Loucy (cell line): ENCODE results near the gene RPS19BP1.
"Not testable (repeated sequence)": the region's sequence is repeated elsewhere in the genome, so short reads cannot be mapped to it uniquely, and the experiment has no call there.

Source experiments
- H2AFZ ChIP-seq: fragments of 200-600 bp; sonication (generic); 2 replicates; pipeline ENCODE4 v1.6.0; 2016; ENCODE audit warnings: antibody characterized with exemption, mild to moderate bottlenecking, low read length, moderate library complexity
- H3F3A ChIP-seq: fragments of 200-600 bp; 2 replicates; pipeline ENCODE4 v1.6.0; 2016; ENCODE audit warnings: antibody characterized with exemption, low read depth, mild to moderate bottlenecking
- H3K27me3 ChIP-seq: fragments of 200-600 bp; sonication (generic); 2 replicates; pipeline ENCODE4 v1.6.1; 2014; ENCODE audit warnings: low read length, mild to moderate bottlenecking; ENCODE audit not compliant: insufficient read depth, poor library complexity, severe bottlenecking
- H3K36me3 ChIP-seq: fragments of 200-600 bp; sonication (generic); 2 replicates; pipeline ENCODE4 v1.6.1; 2016; ENCODE audit warnings: low read length; ENCODE audit not compliant: insufficient read depth
- H3K4me1 ChIP-seq: fragments of 200-600 bp; sonication (generic); 2 replicates; pipeline ENCODE4 v1.5.1; 2014; ENCODE audit warnings: low read length, mild to moderate bottlenecking; ENCODE audit not compliant: insufficient read depth, poor library complexity, severe bottlenecking
- H3K4me2 ChIP-seq: fragments of 200-600 bp; sonication (generic); 2 replicates; pipeline ENCODE4 v1.6.0; 2014; ENCODE audit warnings: antibody characterized with exemption, low read length, low read depth, mild to moderate bottlenecking; ENCODE audit not compliant: poor library complexity, severe bottlenecking
- H3K4me3 ChIP-seq: fragments of 200-600 bp; sonication (generic); 2 replicates; pipeline ENCODE4 v1.5.1; 2014; ENCODE audit warnings: low read length, mild to moderate bottlenecking, mixed read lengths; ENCODE audit not compliant: poor library complexity, severe bottlenecking
- H3K79me2 ChIP-seq: fragments of 200-600 bp; sonication (generic); 2 replicates; pipeline ENCODE4 v1.6.1; 2014; ENCODE audit warnings: low read length; ENCODE audit not compliant: insufficient read depth
- H3K9ac ChIP-seq: fragments of 200-600 bp; sonication (generic); 2 replicates; pipeline ENCODE4 v1.6.0; 2014; ENCODE audit warnings: mild to moderate bottlenecking, low read depth, low read length, moderate library complexity; ENCODE audit not compliant: poor library complexity, severe bottlenecking
- H3K9me2 ChIP-seq: fragments of 200-600 bp; sonication (generic); replicated peaks from 2 replicates; pipeline ENCODE4 v1.6.1; 2016; ENCODE audit warnings: low read depth, low read length, mixed read lengths
- H3K9me3 ChIP-seq: fragments of 200-600 bp; sonication (generic); 2 replicates; pipeline ENCODE4 v1.6.1; 2014; ENCODE audit warnings: mild to moderate bottlenecking, antibody characterized with exemption, low read length, low read depth; ENCODE audit not compliant: insufficient read depth
- H4K20me1 ChIP-seq: fragments of 200-600 bp; sonication (generic); 2 replicates; pipeline ENCODE4 v1.6.0; 2014; ENCODE audit warnings: antibody characterized with exemption, low read length, mild to moderate bottlenecking; ENCODE audit not compliant: insufficient read depth, poor library complexity, severe bottlenecking
- EZH2phosphoT487 ChIP-seq: fragments of 200-600 bp; IDR thresholded peaks from 2 replicates; pipeline ENCODE4 v1.6.1; 2018; ENCODE audit warnings: antibody characterized with exemption, mild to moderate bottlenecking, moderate library complexity, borderline replicate concordance
- TF ChIP-seq, protein P1 (sequence below): fragments of 200-600 bp; sonication (generic); conservative IDR thresholded peaks from 2 replicates; pipeline ENCODE4 v1.5.1; 2014; ENCODE audit warnings: mild to moderate bottlenecking, antibody characterized with exemption, low read length

The RPS19BP1 gene

DNA sequence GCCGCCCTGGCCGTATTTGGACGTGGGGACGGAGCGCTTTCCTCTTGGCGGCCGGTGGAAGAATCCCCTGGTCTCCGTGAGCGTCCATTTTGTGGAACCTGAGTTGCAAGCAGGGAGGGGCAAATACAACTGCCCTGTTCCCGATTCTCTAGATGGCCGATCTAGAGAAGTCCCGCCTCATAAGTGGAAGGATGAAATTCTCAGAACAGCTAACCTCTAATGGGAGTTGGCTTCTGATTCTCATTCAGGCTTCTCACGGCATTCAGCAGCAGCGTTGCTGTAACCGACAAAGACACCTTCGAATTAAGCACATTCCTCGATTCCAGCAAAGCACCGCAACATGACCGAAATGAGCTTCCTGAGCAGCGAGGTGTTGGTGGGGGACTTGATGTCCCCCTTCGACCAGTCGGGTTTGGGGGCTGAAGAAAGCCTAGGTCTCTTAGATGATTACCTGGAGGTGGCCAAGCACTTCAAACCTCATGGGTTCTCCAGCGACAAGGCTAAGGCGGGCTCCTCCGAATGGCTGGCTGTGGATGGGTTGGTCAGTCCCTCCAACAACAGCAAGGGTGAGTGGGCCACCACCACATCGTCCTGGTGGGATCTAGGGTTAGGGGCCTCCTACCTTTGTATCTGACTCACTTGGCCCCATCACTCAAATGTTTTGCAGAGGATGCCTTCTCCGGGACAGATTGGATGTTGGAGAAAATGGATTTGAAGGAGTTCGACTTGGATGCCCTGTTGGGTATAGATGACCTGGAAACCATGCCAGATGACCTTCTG is 11.3 kb downstream of the RPS19BP1 start:
- H3K4me1 ChIP-seq = peaks cover 37% of the 10 kb centered on the region
- H3F3A ChIP-seq = peaks cover 15% of the 10 kb centered on the region

DNA sequence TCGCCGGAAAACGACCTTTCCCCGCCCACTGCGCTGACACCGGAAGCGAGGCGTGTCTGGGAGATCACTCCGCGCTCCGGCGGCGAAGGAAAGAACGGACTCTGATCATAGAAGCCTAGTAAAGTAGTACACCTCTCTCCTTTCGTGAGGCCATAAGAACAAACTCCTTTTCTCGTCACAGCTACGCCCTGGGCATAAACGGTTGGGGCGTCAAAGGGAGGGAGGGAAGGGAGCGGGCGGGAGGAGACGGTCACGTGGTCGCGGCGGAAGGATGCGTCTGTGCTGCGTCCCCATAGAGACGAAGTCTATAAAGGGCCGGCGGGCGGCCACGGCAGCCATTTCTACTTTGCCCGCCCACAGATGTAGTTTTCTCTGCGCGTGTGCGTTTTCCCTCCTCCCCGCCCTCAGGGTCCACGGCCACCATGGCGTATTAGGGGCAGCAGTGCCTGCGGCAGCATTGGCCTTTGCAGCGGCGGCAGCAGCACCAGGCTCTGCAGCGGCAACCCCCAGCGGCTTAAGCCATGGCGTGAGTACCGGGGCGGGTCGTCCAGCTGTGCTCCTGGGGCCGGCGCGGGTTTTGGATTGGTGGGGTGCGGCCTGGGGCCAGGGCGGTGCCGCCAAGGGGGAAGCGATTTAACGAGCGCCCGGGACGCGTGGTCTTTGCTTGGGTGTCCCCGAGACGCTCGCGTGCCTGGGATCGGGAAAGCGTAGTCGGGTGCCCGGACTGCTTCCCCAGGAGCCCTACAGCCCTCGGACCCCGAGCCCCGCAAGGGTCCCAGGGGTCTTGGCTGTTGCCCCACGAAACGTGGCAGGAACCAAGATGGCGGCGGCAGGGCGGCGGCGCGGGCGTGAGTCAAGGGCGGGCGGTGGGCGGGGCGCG is 12.1 kb downstream of the RPS19BP1 start, which contains the start of gene ATF4:
TSS of gene ATF4 (plus strand) at position 337 of the 880 bp plus-strand sequence. CDS start 884 bp downstream, outside the sequence.
- peaks cover 13% of the 10 kb centered on the region for H3K27me3 ChIP-seq
- peak within 1 kb of the TSS; percentile 100 for H3K9ac ChIP-seq
- TF ChIP-seq EZH2phosphoT487 = no peak
- TF ChIP-seq, protein P1, sequence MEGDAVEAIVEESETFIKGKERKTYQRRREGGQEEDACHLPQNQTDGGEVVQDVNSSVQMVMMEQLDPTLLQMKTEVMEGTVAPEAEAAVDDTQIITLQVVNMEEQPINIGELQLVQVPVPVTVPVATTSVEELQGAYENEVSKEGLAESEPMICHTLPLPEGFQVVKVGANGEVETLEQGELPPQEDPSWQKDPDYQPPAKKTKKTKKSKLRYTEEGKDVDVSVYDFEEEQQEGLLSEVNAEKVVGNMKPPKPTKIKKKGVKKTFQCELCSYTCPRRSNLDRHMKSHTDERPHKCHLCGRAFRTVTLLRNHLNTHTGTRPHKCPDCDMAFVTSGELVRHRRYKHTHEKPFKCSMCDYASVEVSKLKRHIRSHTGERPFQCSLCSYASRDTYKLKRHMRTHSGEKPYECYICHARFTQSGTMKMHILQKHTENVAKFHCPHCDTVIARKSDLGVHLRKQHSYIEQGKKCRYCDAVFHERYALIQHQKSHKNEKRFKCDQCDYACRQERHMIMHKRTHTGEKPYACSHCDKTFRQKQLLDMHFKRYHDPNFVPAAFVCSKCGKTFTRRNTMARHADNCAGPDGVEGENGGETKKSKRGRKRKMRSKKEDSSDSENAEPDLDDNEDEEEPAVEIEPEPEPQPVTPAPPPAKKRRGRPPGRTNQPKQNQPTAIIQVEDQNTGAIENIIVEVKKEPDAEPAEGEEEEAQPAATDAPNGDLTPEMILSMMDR = no peak
- H2AFZ ChIP-seq = peak within 1 kb of the TSS; percentile 99
- peaks cover 34% of the 10 kb centered on the region for H3K4me1 ChIP-seq
- peaks cover 13% of the 10 kb centered on the region for H3F3A ChIP-seq
- H4K20me1 ChIP-seq = peaks cover 50% of the 10 kb centered on the region
- H3K4me2 ChIP-seq = peak within 1 kb of the TSS; percentile 95
- peaks cover 73% of the 10 kb centered on the region for H3K79me2 ChIP-seq
- H3K9me3 ChIP-seq = no peaks in the 10 kb centered on the region
- H3K9me2 ChIP-seq = no peaks in the 10 kb centered on the region
- peaks cover 57% of the 10 kb centered on the region for H3K36me3 ChIP-seq
- peak within 1 kb of the TSS; percentile 99 for H3K4me3 ChIP-seq

More for the DNA sequence above, 11.3 kb downstream of the RPS19BP1 start:
- Histone ChIP-seq H3K27me3 (peaks cover 13% of the 10 kb centered on the region), H3K4me2 (peak overlapping the region; percentile 95), H4K20me1 (peaks cover 55% of the 10 kb centered on the region), H3K4me3 (peak overlapping the region; percentile 99), H3K9ac (peak overlapping the region; percentile 100), H3K79me2 (peaks cover 82% of the 10 kb centered on the region), H3K36me3 (peaks cover 50% of the 10 kb centered on the region)
- not testable (repeated sequence) for H3K9me3 ChIP-seq, H2AFZ ChIP-seq, H3K9me2 ChIP-seq

DNA sequence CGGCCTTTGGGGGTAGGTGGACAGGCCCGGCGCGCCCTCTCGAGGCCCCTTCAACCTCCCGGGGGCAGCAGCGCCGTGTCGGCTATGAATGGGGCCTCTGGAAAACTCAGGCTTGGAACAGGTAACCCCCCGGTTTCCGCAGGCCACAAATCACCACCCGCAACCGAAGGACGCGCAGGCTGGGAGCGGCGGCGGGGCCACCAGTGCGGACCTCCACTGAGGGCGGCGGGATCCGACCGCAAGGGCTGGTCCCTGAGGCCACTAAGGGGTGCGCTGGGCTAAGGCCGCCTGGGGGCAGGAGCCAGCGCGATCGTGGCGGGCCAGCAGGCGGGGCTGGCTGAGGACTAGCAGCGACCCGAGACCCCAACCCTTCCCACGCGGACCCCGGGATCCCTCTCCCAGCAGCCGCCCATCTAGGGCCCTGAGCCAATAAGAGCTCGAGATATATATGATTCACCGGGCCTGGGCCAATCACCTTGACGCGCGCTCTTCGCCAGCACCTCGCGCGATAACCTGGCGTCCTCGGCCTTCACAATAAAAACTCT is 12.8 kb downstream of the RPS19BP1 start:
- peak overlapping the region; percentile 99 for H3K4me3 ChIP-seq
- H3K9me3 ChIP-seq = no peaks in the 10 kb centered on the region
- peak overlapping the region; percentile 100 for H3K9ac ChIP-seq
- H3K9me2 ChIP-seq = no peaks in the 10 kb centered on the region
- H3K4me1 ChIP-seq = peaks cover 27% of the 10 kb centered on the region
- peaks cover 57% of the 10 kb centered on the region for H3K36me3 ChIP-seq
- H3K79me2 ChIP-seq = peaks cover 73% of the 10 kb centered on the region
- H4K20me1 ChIP-seq = peaks cover 48% of the 10 kb centered on the region
- H3K4me2 ChIP-seq = peak overlapping the region; percentile 94
- H3F3A ChIP-seq = peaks cover 6% of the 10 kb centered on the region
- H3K27me3 ChIP-seq = peaks cover 13% of the 10 kb centered on the region
- peak overlapping the region; percentile 99 for H2AFZ ChIP-seq
- TF ChIP-seq, protein P1 = peak; percentile 54
- no peak for TF ChIP-seq EZH2phosphoT487
